Measurements from ENCODE around the gene SPINT2. TPM values are rescaled to one million over a fixed set of nuclear protein-coding genes. Genes with fewer than 3 reads are reported as not detected.
"Not testable (repeated sequence)": the region's sequence is repeated elsewhere in the genome, so short reads cannot be mapped to it uniquely, and the experiment has no call there.

SPINT2 gene
- total RNA-seq, 4 donors from 2014 or later, result 401 to 505 (median 497) TPM

- WGBS, 2 donors, result 85 to 97% methylated on average over 1 of the region's 1 CpG
- no peak for DNase-seq (ENCODE audit: low spot score in 2 of 2)
- no peak overlapping the region for H3K4me3 ChIP-seq (ENCODE audit: low read depth, poor library complexity, severe bottlenecking)
- intact Hi-C loops (cut with DNase I; ENCODE audit: low total_unique reads), result loop anchor here (5.0 kb wide), 1 partner anchor 89 kb away; no protein-coding TSS in a partner anchor
- TF ChIP-seq CTCF (IDR thresholded peaks at IDR 0.05) (no peak), POLR2A (IDR thresholded peaks at IDR 0.05) (no peak)
These were observed 67.4 kb downstream of the SPINT2 start for GRCh38 chr19:38331728-38332127.

- 86 to 88% methylated on average over 9 of the region's 9 CpGs for WGBS, 2 donors
- TF ChIP-seq CTCF (IDR thresholded peaks at IDR 0.05), result no peak
- TF ChIP-seq POLR2A (IDR thresholded peaks at IDR 0.05), result no peak
- DNase-seq (ENCODE audit: low spot score in 2 of 2), result no peak
- no peak overlapping the region for H3K4me3 ChIP-seq (ENCODE audit: low read depth, poor library complexity, severe bottlenecking)
- intact Hi-C loops (cut with DNase I; ENCODE audit: low total_unique reads), result loop anchor here (5.0 kb wide), 1 partner anchor 91 kb away; no protein-coding TSS in a partner anchor
These were observed 68.9 kb downstream of the SPINT2 start for GRCh38 chr19:38333245-38333644.

- WGBS, 2 donors, result 0 to 1% methylated on average over 52 of the region's 52 CpGs
- intact Hi-C loops (cut with DNase I; ENCODE audit: low total_unique reads), result no loop called here
- no peak for TF ChIP-seq POLR2A (IDR thresholded peaks at IDR 0.05)
- TF ChIP-seq CTCF (IDR thresholded peaks at IDR 0.05), result no peak
These were observed 71.7 kb downstream of the SPINT2 start for GRCh38 chr19:38335949-38336637.

GRCh38 chr19:38336638-38337359 is 72.4 kb downstream of the SPINT2 start:
- 2 to 4% methylated on average over 39 to 41 of the region's 41 CpGs for WGBS, 2 donors
- intact Hi-C loops (cut with DNase I; ENCODE audit: low total_unique reads), result no loop called here
- DNase-seq (ENCODE audit: low spot score in 2 of 2), result peak; percentile 95 to 99
- TF ChIP-seq CTCF (IDR thresholded peaks at IDR 0.05), result no peak
- TF ChIP-seq POLR2A (IDR thresholded peaks at IDR 0.05), result no peak
- H3K4me3 ChIP-seq (ENCODE audit: low read depth, poor library complexity, severe bottlenecking), result peak overlapping the region; percentile 46

More at GRCh38 chr19:38335949-38336637, 71.7 kb downstream of the SPINT2 start:
- peak; percentile 94 to 99 for DNase-seq (ENCODE audit: low spot score in 2 of 2)
- peak overlapping the region; percentile 46 for H3K4me3 ChIP-seq (ENCODE audit: low read depth, poor library complexity, severe bottlenecking)

GRCh38 chr19:38337360-38337653 is 72.9 kb downstream of the SPINT2 start:
- WGBS, 2 donors, result 68 to 69% methylated on average over 10 of the region's 10 CpGs
- no peak overlapping the region for H3K4me3 ChIP-seq (ENCODE audit: low read depth, poor library complexity, severe bottlenecking)
- intact Hi-C loops (cut with DNase I; ENCODE audit: low total_unique reads), result no loop called here
- TF ChIP-seq CTCF (IDR thresholded peaks at IDR 0.05) (no peak), POLR2A (IDR thresholded peaks at IDR 0.05) (no peak)
- no peak for DNase-seq (ENCODE audit: low spot score in 2 of 2)

- DNase-seq (ENCODE audit: low spot score in 2 of 2); H3K4me3 ChIP-seq (ENCODE audit: low read depth, poor library complexity, severe bottlenecking); intact Hi-C loops (cut with DNase I; ENCODE audit: low total_unique reads): not testable (repeated sequence)
- 41 to 45% methylated on average over 4 of the region's 4 CpGs for WGBS, 2 donors
These were observed 74.6 kb downstream of the SPINT2 start for GRCh38 chr19:38339011-38339410.
